DMS79 treated with DMSO at 0.1 percent for 48 hours (cell line): ENCODE data around the gene ZNF76.
A peak's percentile ranks its signal among the peaks of the same experiment; 100 is the strongest.

Experiments
- DNase-seq: peaks from one replicate; lab custom pipeline; 2025; lab: John Stamatoyannopoulos, UW

ZNF76 gene

GRCh38 chr6:35259194-35259947 lies at the start of gene ZNF76:
TSS of gene ZNF76 (plus strand) at chr6:35259735. CDS start at chr6:35281152, 21,417 bp downstream.
- DNase-seq: peak; percentile 95

- no peak for DNase-seq
Observed at GRCh38 chr6:35213298-35213791, 46.2 kb upstream of the ZNF76 start.

DNA sequence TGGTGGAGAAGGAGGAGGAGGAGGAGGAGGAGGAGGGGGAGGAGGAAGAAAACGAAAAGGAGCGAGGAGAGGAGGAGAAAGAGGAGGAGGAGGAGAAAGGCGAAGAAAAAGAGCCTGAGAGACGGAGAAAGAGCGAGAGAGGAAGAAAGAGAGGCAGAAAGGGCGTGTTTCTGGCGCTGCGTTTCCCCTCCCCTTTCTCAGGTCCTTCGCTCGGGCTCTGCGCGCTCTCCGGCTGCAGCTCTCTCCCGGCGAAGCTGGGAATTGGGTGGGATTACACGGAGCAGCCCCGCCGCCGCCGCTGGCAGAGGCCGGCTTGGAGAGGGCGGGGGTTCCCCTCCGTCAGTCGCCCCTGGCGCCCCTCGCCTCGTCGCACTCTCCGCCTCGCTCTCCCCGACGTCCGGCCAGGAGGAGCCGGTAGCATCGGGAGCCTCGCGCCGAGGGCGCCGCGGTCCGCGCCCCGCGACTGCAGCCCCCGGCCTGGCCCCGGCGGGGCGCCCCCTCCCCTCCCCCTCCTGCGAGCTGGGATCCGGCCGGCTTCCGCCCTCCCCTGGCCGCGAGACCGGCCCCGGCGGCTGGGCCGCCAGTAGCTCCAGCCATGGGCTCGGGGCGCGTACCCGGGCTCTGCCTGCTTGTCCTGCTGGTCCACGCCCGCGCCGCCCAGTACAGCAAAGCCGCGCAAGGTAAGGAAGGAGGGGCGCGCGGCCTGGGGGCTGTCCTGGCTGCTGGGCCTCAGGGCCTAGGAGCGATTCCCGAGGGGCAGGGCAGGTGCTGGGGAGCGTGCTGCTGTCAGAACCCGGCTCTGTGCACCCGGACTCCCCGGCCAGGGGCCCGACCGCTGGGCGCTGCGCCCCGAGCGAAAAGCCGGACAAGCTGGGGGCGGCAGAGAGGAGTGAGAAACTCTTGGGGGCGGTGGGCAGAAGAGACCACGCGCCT lies 45.4 kb upstream of the ZNF76 start, which contains the start of gene SCUBE3:
TSS of gene SCUBE3 (plus strand) at position 133 of the 933 bp plus-strand sequence. CDS start at position 596, 463 bp downstream.
- peak; percentile 60 for DNase-seq

GRCh38 chr6:35214869-35215664 lies 44.5 kb upstream of the ZNF76 start:
- DNase-seq: no peak

DNA sequence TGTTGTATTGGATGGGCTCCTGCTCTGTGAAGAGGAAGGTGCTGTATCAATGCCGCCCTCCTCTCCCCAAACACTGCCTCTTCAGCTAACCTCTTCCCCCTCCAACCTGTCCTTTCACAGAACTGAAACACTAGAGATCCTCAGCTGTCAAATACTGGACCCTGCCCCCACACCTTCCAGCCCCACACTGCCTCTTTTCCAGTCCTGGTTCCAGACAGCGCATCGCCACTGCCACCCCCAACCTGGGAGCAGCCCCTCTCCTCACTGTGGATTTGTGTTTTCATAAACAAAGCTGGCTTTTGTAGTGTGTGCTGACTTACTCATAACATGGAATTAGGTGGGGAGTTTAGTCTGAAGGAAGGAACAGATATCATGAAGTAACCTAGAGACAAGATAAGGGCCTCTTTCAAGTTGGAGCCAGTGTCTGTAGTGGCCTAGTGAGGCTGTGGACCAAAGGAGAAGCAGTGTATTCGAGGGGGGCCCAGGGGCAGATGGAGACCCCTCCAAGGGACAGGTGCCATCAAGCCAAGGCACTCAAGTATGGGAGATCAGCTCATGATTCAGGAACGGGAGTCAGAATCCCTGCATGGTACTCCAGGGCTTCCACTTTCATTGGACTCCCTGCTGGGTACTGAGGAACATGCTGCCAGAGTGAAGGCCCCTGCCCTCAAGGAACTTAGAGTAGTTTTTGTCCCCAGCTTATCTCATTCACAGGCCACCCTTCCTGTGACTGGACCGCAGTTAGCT lies 43.7 kb upstream of the ZNF76 start:
- DNase-seq: no peak

DNA sequence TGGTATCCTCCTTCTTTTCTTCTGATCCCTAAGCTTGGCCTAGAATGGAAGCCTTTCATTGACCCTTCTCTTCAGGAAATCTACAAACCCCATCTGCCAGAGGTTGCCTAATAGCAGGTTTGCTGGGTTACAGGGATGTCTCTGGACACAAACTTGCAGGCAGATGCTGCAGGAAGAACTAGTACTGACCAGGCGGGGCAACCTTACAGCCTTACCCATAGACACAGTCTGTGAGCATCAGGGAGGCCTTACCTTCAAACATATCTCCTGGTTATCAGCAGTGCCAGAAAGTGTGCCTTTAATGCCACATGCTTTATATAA lies 43.2 kb upstream of the ZNF76 start:
- no peak for DNase-seq

DNA sequence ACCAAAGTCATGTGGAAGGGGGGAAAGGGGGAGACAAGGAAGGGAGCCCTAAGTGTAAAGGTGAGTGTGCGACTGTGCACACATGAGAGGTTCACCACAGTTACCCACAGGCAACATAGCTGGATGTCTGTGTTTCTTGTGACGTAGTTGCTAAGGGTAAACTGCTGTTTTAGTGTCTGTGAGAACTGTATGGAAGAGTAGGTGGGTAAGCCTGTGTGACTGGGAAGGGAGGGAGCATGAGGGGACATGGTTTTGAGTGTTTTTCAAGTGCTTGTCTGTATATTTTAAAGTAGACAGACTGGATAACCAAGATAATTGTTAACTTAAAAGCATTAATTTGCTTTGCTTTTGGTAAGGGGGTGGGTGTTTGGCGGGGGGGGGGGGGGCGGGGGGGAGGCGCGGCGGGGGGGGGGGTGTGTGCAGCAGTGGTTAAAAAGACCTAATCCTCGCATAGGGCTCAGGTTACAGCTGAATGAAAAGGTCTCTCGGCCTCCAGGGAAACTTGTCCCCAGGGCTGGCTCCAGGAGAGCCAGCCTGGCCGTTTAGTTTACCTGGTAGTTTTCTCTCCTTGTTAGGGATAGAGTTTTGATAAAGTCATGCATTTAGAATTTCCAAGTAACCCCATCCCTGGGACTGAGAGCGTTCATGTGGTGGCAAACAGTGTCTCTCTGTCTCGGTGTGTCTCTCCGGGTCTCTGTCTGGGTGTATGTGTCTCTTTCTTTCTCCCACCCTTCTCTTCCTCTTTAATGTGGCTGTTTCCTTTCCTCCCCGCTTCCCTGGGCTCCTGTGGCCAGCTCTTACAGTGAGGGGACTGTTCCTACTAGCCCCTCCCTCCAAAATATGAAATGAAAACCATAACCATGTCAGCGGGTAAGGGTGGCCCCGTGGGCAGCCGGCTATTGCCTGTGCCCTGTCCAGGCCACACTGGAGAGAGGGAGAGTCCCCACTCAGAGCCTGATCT lies 42.4 kb upstream of the ZNF76 start:
- peak; percentile 33 for DNase-seq

DNA sequence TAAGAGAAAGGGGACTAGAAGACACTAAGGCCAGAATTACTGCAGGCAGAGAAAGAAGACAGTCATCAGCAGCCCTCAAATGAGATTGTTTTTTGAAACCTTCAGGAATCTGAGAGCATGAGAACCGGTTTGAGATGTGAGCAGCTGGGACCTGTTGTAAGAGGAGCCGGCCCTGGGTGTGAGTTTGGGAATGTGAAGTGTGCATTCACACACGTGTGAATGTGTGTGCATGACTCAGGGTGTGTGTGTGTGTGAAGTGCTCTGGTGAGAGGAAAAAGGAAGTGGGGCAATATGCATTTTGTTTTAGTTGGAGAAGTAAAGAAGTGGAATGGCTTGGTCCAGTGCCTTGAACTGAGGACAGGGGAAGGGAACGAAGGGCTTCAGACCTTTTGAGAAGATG lies 41.5 kb upstream of the ZNF76 start:
- DNase-seq: no peak

DNA sequence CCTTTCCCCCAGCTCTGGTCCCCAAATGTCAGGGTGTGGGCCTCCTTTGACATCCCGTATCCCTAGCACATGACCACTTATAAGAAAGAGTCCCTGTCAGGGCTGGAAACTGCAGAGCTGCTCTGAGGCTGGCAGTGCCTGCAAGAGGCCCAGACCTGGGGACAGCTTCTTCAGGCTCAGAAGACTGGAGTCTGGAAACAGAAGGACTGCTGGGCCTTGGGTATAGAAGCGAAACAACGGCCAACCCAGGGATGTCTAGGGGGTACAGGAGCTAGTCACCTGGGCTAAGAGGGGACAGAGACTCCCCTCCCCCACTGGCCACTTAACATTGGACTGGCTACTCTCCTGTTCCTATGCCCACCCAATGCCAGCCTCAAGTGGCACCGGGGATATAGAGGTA lies 41.1 kb upstream of the ZNF76 start:
- no peak for DNase-seq

- no peak for DNase-seq
Observed at GRCh38 chr6:35219683-35220326, 39.7 kb upstream of the ZNF76 start.

DNA sequence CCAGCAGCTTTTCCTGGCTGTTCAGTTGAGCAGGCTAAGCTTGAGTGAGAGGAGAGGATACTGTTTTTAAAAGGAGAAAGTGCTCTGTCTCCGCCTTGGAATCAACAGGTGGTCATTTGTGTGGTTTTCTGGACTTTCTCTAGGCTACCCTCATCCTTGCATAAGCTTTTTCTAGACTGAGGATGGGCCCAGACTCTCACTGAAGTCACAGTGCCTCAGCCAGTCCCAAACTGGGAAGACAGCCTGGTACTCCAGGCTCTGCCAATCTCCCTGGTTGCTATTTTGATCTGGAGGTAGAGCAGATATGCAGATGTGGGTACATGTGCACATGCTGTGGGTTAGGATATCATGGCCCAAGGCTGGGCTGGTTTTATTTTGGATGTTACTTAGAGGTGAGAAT lies 38.8 kb upstream of the ZNF76 start:
- DNase-seq: no peak

GRCh38 chr6:35223396-35223795 lies 36.1 kb upstream of the ZNF76 start:
- no peak for DNase-seq

GRCh38 chr6:35224720-35225119 lies 34.8 kb upstream of the ZNF76 start:
- DNase-seq: no peak

- no peak for DNase-seq
Observed at GRCh38 chr6:35228481-35228880, 31.1 kb upstream of the ZNF76 start.

DNA sequence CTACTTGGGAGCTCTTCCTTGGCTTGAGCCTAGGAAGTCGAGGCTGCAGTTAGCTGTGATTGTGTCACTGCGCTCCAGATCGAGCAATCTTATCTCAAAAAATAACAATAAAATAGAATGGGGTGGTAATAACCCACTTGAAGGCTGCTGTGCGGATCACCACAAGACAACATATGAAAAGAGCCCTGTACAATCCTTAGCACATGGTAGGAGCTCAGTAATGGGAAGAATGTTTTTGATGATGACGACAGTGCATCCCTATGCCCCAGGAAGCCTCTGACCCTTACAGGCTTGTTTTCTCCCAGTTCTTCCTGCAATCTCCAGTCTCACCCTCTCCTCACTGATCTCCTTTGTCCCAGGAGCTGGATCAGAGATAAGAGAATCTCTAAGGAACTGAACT lies 30.2 kb upstream of the ZNF76 start:
- DNase-seq: no peak

DNA sequence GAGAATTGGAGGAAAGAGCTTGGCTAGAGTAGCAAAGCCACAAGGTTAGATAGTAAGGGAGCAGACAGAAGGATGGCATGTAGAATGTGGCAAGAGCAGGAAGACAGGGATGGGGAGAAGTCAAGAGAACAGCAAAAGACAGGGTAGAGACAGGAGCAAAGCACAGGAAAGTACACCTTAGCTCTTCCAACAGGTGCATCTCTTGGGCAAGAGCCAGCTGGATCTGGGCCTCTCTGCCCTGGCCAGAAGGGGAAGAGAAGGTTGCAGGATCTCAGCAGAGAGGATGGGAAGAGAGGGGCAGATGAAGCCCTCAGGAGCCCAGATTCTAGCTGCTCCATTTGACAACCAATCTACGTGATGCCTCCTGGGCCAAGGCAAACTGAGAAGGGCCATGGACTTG lies 29.0 kb upstream of the ZNF76 start:
- no peak for DNase-seq

DNA sequence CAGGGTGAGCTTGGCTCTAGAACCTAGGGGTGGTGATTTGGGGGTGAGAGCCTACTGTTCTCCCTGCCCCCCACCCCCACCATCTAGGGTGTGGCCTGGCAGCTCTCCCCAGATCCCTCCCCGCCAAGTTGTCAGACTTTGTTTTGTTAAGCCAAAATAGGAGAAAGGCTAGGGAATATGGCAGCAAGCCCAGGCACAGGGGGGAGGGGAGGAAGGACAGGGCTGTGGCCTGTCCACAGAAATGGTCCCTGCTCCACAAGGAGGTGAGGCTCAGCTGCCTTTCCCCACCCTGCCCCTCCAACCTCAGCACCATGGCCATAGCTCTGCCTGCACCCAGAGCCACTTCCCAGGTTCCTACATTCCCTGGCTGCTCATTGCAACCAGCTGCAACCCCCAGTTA lies 28.6 kb upstream of the ZNF76 start:
- DNase-seq: no peak

GRCh38 chr6:35231563-35231962 lies 28.0 kb upstream of the ZNF76 start:
- DNase-seq: no peak

GRCh38 chr6:35234901-35235300 lies 24.6 kb upstream of the ZNF76 start:
- no peak for DNase-seq

GRCh38 chr6:35236223-35236622 lies 23.3 kb upstream of the ZNF76 start:
- DNase-seq: no peak
